ENCODE results near the gene OBSCN. TPM values are rescaled to one million over a fixed set of nuclear protein-coding genes. Genes with fewer than 3 reads are reported as not detected.
A peak's percentile ranks its signal among the peaks of the same experiment; 100 is the strongest.

The OBSCN gene
- total and polyA plus RNA-seq, 10 of the 15 experiments (the other 5 are each of a cell fraction or from before 2014, with no cell fraction given): 0.01 to 0.36 (median 0.08) TPM; not detected in 2

GRCh38 chr1:228376262-228376628 is 168.4 kb downstream of the OBSCN start:
- POLR2A ChIA-PET: no interaction called here
- intact Hi-C loops (cut with micrococcal nuclease; ENCODE audit: unreplicated experiment): no loop called here
- Histone ChIP-seq H3K4me1 (ENCODE audit: control insufficient read depth, insufficient read depth, low read length) (no peaks in the 10 kb centered on the region), H3K9ac (ENCODE audit: control insufficient read depth, insufficient read depth, low read length) (no peak overlapping the region), H3K4me2 (ENCODE audit: control insufficient read depth, insufficient read depth) (no peak overlapping the region), H3K79me2 (ENCODE audit: control insufficient read depth, insufficient read depth, low read length) (no peaks in the 10 kb centered on the region), H3K36me3 (ENCODE audit: control insufficient read depth in 2 of 2, insufficient read depth in 2 of 2, low read length in 1 of 2) (no peaks in the 10 kb centered on the region), H3K27ac (ENCODE audit: control insufficient read depth, insufficient read depth) (no peak overlapping the region), H4K20me1 (ENCODE audit: control insufficient read depth, insufficient read depth) (no peaks in the 10 kb centered on the region), H2AFZ (ENCODE audit: control insufficient read depth, low read depth, low read length) (no peak overlapping the region), H3K4me3 (no peak overlapping the region), H3K9me3 (replicated peaks; ENCODE audit: control insufficient read depth, insufficient read depth, low read length) (no peaks in the 10 kb centered on the region; the same call in 2 of the 3 replicates), H3K27me3 (replicated peaks in 1 of 2; ENCODE audit: control insufficient read depth in 2 of 2, insufficient read depth in 2 of 2, low read length in 1 of 2) (peaks cover 0 to 5% of the 10 kb centered on the region in 2 experiments; a peak in 3 of 4 replicates)
- TF ChIP-seq MLLT1 (IDR thresholded peaks at IDR 0.05) (peak; percentile 71), TCF12 (IDR thresholded peaks at IDR 0.05; ENCODE audit: low read depth, low read length) (no peak)
- FAIRE-seq (no peak), ATAC-seq (no peak), DNase-seq (ENCODE audit: low read depth, low spot score) (no peak)
- in situ Hi-C loops (cut with MboI): no loop called here
- RAD21 ChIA-PET (ENCODE audit: unreplicated experiment): no interaction called here
- 3% methylated on average over 3 of the region's 3 CpGs for WGBS (ENCODE audit: insufficient coverage, insufficient replicate concordance, low lambda C conversion rate, missing lambda C conversion rate)
- BruUV-seq (replicated peaks): no TSS peak
- CTCF ChIA-PET: no interaction called here
- SMC1A ChIA-PET (ENCODE audit: uncharacterized antibody, unreplicated experiment): no interaction called here

GRCh38 chr1:228376651-228377631 is 169.1 kb downstream of the OBSCN start:
- Histone ChIP-seq H4K20me1 (ENCODE audit: control insufficient read depth, insufficient read depth) (no peaks in the 10 kb centered on the region), H3K4me2 (ENCODE audit: control insufficient read depth, insufficient read depth) (no peak overlapping the region), H3K9me3 (replicated peaks; ENCODE audit: control insufficient read depth, insufficient read depth, low read length) (no peaks in the 10 kb centered on the region; the same call in 2 of the 3 replicates), H3K4me3 (no peak overlapping the region), H3K4me1 (ENCODE audit: control insufficient read depth, insufficient read depth, low read length) (no peaks in the 10 kb centered on the region), H2AFZ (ENCODE audit: control insufficient read depth, low read depth, low read length) (no peak overlapping the region), H3K27ac (ENCODE audit: control insufficient read depth, insufficient read depth) (no peak overlapping the region), H3K36me3 (ENCODE audit: control insufficient read depth in 2 of 2, insufficient read depth in 2 of 2, low read length in 1 of 2) (no peaks in the 10 kb centered on the region), H3K27me3 (replicated peaks in 1 of 2; ENCODE audit: control insufficient read depth in 2 of 2, insufficient read depth in 2 of 2, low read length in 1 of 2) (peaks cover 0 to 5% of the 10 kb centered on the region in 2 experiments; a peak in 3 of 4 replicates), H3K79me2 (ENCODE audit: control insufficient read depth, insufficient read depth, low read length) (no peaks in the 10 kb centered on the region), H3K9ac (ENCODE audit: control insufficient read depth, insufficient read depth, low read length) (no peak overlapping the region)
- DNase-seq (ENCODE audit: low read depth, low spot score): no peak
- FAIRE-seq: no peak
- no peak for ATAC-seq
- 64% methylated on average over 26 of the region's 31 CpGs for WGBS (ENCODE audit: insufficient coverage, insufficient replicate concordance, low lambda C conversion rate, missing lambda C conversion rate)
- RAD21 ChIA-PET (ENCODE audit: unreplicated experiment): no interaction called here
- intact Hi-C loops (cut with micrococcal nuclease; ENCODE audit: unreplicated experiment) (no loop called here), in situ Hi-C loops (cut with MboI) (no loop called here)
- POLR2A ChIA-PET: no interaction called here
- BruUV-seq (replicated peaks): no TSS peak
- SMC1A ChIA-PET (ENCODE audit: uncharacterized antibody, unreplicated experiment): no interaction called here
- TF ChIP-seq USF2 (IDR thresholded peaks at IDR 0.05; ENCODE audit: borderline replicate concordance, low read depth, low read length): no peak
- TF ChIP-seq TCF3 (IDR thresholded peaks at IDR 0.05; ENCODE audit: borderline replicate concordance, insufficient read depth, low read depth, low read length): no peak
- CTCF ChIA-PET: no interaction called here
